IPS DF 6.9 (cell line): ENCODE results near the gene CCER1.

Source experiments
- DNase-seq: peaks from one replicate; pipeline ENCODE4 v3.0.0-alpha.2; 2013; ENCODE audit warnings: low read depth, low spot score
- H3K27ac ChIP-seq: one replicate; pipeline ENCODE4 v1.5.1; 2013; ENCODE audit warnings: low read length, control low read depth
- H3K27me3 ChIP-seq: 2 replicates; pipeline ENCODE4 v1.6.1; 2013; ENCODE audit warnings: mild to moderate bottlenecking, low read length; ENCODE audit not compliant: control insufficient read depth, insufficient read depth
- H3K36me3 ChIP-seq: 2 replicates; pipeline ENCODE4 v1.6.1; 2013; ENCODE audit warnings: low read length; ENCODE audit not compliant: control insufficient read depth, insufficient read depth
- H3K4me1 ChIP-seq: 2 replicates; pipeline ENCODE4 v1.6.1; 2013; ENCODE audit warnings: low read length; ENCODE audit not compliant: control insufficient read depth, insufficient read depth
- H3K4me3 ChIP-seq: 2 replicates; pipeline ENCODE4 v1.5.1; 2013; ENCODE audit warnings: mild to moderate bottlenecking, low read length
- H3K9me3 ChIP-seq: 2 replicates; pipeline ENCODE4 v1.6.1; 2013; ENCODE audit warnings: low read length, inconsistent platforms; ENCODE audit not compliant: control insufficient read depth, insufficient read depth
- WGBS: extraction: QIAGEN DNeasy Blood & Tissue Kit; methylation state at CpG from one replicate; pipeline ENCODE4 v1.1.7; 2013; ENCODE audit warnings: mixed read lengths, missing lambda C conversion rate; ENCODE audit not compliant: insufficient read length, insufficient coverage; 5-methylcytosine and 5-hydroxymethylcytosine counted together

CCER1 gene

DNA sequence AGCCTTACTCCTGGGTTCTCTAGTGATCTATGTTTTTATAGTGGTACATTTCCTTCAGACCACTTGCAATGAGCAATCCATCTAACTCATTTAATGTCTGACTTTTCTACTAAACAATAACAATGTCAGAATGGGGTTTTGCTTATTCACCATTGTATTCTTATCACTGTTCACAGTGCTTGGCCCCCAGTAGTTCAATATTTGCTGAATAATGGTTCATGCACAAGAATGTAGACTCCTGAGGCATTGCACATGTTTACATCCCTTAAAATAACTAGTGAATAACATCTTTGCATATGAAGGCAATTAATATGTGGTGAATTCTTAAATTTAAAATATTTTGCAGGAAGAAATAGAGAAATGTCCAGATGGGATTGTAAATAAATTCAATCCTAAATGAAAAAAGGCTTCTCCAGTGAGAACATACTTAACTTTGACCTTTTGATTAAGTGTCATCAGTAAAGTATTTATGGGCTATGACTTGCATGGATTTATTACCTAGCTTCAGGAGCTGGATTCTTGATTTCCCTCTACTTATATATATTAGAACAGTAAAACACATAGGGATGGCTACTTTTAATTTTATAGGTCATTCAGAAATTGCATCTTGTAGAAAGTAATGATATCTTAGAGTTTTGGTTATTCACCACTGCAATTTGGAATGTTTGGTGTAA lies 3.4 kb downstream of the CCER1 start:
- no peak for DNase-seq
- 0 out of 2 replicates have a peak, but pooled peaks cover 2% of the 10 kb centered on the region for H3K36me3 ChIP-seq
- no peaks in the 10 kb centered on the region for H3K27me3 ChIP-seq
- H3K27ac ChIP-seq = no peak overlapping the region
- H3K4me1 ChIP-seq = no peaks in the 10 kb centered on the region
- H3K9me3 ChIP-seq = no peaks in the 10 kb centered on the region
- no peak overlapping the region for H3K4me3 ChIP-seq

DNA sequence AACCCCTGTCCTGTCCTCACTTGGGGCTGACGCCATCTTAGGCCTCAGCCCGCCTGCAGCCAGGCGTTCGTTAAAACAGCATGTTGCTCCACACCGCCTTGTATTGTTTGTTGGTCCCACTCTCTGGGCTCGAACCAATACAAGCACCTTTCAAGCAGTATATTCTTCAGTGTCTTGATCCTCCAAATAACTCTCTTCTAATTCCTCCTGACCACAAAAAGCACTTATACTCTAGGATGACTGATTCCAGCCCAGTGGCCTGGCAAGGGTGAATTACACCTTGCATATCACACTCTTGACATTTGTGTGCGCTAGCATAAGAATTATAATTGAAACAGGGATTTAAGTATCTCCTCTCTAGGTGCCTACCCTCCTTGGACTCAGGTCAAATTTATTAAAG lies 7.1 kb downstream of the CCER1 start:
- Histone ChIP-seq H3K36me3 (no peaks in the 10 kb centered on the region), H3K27ac (no peak overlapping the region), H3K9me3 (no peaks in the 10 kb centered on the region), H3K27me3 (no peaks in the 10 kb centered on the region), H3K4me1 (no peaks in the 10 kb centered on the region), H3K4me3 (no peak overlapping the region)
- no peak for DNase-seq
- no CpG with 5 or more reads among the region's 7 CpGs for WGBS

DNA sequence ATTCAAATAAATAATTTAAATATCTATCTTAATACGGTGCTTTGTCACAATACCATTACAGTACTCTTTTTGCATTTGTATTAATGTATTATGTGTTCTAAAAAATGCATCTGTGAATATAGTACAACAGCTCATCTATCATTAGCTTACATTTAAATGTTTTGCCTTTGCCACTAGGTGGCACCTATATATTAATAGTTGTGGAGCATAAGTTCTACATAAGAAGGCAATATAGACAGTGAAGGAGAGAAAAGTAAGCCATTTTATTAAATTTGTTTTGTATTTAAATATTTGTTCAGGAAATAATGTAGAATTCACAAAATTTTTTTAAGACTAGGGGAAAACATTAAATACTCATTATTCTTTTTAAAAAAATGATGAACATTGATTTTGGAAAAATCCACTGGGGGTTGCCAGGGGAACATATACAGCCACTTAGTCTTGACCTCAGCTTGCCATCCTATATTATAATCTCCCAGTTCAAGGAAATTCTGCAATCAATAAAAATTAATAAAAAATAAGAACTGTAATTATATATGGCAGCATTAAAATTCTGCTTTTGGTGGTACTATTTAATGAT lies 9.8 kb downstream of the CCER1 start:
- DNase-seq = no peak
- Histone ChIP-seq H3K4me3 (no peak overlapping the region), H3K9me3 (no peaks in the 10 kb centered on the region), H3K27ac (no peak overlapping the region), H3K36me3 (no peaks in the 10 kb centered on the region), H3K27me3 (no peaks in the 10 kb centered on the region), H3K4me1 (no peaks in the 10 kb centered on the region)
- no CpG with 5 or more reads among the region's 1 CpG for whole genome bisulfite sequencing

DNA sequence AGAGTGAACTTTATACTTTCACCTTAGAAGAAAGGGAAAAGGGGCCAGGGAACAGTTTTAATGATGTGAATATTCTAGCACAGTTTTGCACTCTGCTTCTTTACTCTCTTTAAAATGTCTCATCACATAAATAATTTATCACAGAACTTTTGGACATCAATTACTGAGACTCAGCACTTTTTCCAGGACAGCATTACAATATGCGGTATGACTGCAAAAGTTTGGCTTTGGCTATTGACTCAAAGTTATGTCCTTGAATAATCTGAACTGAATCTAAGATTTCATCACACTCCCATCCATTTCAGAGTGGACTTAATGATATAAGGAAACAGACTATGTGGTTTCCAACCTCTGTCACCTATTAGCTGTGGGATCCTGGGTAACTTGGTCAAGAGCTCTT lies 11.7 kb downstream of the CCER1 start:
- Histone ChIP-seq H3K36me3 (no peaks in the 10 kb centered on the region), H3K4me1 (no peaks in the 10 kb centered on the region), H3K9me3 (no peaks in the 10 kb centered on the region), H3K27ac (no peak overlapping the region), H3K4me3 (no peak overlapping the region), H3K27me3 (no peaks in the 10 kb centered on the region)
- DNase-seq = no peak
- WGBS = no CpG with 5 or more reads among the region's 1 CpG

DNA sequence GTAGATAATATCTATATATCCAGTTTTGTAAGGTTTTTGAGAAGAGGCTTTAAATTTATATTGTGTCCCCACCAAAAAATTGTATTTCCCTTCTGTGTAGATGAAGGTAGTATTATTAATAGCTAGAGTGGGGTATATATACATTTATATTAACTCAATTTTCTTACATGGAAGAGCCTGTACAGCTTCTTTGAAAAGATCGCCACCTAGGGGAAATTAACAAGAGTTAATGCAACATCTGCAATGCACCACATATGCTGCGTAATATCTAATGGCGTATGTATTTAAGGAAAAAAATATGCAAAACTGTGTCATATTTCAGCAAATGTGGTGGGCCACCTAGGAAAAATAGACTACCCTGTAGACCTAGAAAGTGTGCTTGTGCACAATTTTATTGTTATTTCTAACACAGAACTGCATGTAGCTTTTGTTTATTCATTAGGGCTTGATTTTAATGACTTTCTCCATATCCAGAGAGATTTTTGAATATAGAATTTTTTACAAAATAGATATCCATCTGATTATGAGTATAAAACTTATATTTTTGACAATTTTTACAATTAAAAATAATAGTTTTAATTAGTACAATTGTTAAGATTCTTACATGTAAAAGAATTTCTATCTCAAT lies 14.0 kb downstream of the CCER1 start:
- DNase-seq = no peak
- Histone ChIP-seq H3K9me3 (no peaks in the 10 kb centered on the region), H3K4me3 (no peak overlapping the region), H3K27ac (no peak overlapping the region), H3K27me3 (no peaks in the 10 kb centered on the region), H3K4me1 (no peaks in the 10 kb centered on the region), H3K36me3 (no peaks in the 10 kb centered on the region)
- no CpG with 5 or more reads among the region's 3 CpGs for WGBS

DNA sequence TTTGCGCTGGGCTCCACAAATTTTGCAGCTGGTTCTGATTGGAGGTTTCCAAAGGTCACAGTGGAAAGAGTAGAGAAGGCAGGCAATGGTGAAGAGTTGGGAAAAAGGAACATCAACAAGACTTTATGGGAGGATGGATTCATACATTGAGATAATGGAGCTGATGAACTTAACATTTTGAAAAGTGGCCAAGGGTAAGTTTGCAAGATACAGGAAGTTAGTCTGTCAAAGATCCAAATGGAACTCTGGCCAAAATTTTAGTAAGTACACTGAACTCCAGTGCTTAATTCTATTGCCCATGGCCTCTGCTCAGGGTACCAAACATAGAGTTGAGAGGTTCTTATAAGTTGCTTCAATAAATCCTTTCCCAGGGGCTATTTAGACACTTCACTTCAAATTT lies 15.6 kb downstream of the CCER1 start:
- Histone ChIP-seq H3K9me3 (no peaks in the 10 kb centered on the region), H3K27me3 (no peaks in the 10 kb centered on the region), H3K27ac (no peak overlapping the region), H3K4me3 (no peak overlapping the region), H3K36me3 (no peaks in the 10 kb centered on the region), H3K4me1 (no peaks in the 10 kb centered on the region)
- no peak for DNase-seq
- WGBS = no CpG with 5 or more reads among the region's 1 CpG

DNA sequence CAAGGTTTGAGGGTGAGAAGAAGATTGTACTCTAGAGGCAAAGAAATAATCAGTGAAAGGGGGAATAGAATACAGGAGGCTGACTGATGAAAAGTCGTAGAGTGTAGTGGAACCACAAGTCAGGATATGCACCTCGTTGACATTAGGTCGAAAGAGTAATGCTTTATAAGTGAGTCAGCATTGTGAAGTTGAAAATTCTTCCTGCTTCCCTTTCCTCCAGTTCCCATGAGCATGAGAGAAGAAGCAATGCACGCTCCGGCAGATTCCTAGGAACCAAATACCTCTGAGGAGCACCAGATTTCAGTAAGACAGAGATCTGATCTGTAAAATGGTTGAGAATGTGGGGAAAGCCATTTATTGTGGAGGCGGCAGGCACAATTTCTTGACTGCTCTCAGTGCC lies 16.5 kb downstream of the CCER1 start:
- Histone ChIP-seq H3K36me3 (no peaks in the 10 kb centered on the region), H3K9me3 (no peaks in the 10 kb centered on the region), H3K4me3 (no peak overlapping the region), H3K27me3 (no peaks in the 10 kb centered on the region), H3K4me1 (no peaks in the 10 kb centered on the region), H3K27ac (no peak overlapping the region)
- no CpG with 5 or more reads among the region's 6 CpGs for WGBS
- no peak for DNase-seq

DNA sequence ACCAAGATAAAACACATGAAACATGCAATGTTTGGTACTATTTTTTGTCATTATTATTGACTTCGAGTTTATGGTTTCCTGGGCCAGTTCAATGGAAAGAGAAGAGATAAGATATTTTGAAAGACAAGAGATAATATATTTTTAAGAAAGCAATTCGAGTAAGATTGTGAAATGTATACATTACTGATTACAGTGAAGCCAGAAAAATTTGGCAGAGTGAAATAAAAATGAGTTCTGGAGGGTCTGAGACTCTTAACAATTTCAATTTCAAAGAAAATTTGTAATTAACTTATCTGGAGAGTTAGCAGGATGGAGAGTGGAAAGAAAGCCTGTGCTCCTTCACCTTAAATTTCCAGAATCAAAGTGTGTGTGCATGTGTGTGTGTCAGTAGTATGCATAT lies 17.3 kb downstream of the CCER1 start:
- no CpG with 5 or more reads among the region's 2 CpGs for WGBS
- H3K4me3 ChIP-seq = no peak overlapping the region
- DNase-seq = no peak
- H3K4me1 ChIP-seq = no peaks in the 10 kb centered on the region
- H3K9me3 ChIP-seq = no peaks in the 10 kb centered on the region
- H3K36me3 ChIP-seq = no peaks in the 10 kb centered on the region
- H3K27me3 ChIP-seq = no peaks in the 10 kb centered on the region
- no peak overlapping the region for H3K27ac ChIP-seq

DNA sequence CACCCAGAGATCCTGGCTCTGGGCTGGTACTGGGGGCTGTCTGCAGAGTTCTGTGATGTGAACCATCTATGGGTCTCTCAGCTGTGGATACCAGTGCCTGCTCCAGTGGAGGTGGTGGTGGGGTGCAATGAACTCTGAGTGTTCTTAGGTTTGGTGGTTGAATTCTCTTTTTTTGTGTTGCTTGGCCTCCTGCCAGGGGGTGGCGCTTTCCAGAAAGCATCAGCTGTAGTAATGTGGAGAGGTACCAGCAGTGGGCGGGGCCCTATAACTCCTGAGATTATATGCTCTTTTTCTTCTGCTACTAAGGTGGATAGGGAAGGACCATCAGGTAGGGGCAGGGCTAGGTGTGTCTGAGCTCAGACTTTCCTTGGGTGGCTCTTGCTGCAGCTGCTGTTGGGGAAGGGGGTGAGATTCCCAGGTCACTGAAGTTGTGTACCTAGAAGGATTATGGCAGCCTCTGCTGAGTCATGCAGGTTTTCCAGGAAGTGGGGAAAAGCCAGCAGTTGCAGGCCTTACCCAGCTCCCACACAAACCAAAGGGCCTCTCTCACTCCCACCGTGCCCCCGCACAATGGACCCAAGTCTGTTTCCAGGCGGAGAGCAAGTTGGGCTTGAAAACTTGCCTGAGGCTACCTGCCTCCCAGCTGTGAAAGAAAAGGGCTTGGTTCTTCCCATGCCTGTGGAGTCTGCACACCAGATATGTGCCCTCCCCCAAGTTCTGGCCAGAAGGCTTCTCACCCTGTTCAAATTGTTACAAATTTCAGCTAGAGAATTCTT lies 18.6 kb downstream of the CCER1 start:
- no peaks in the 10 kb centered on the region for H3K27me3 ChIP-seq
- no peak overlapping the region for H3K4me3 ChIP-seq
- DNase-seq = no peak
- H3K27ac ChIP-seq = no peak overlapping the region
- no peaks in the 10 kb centered on the region for H3K36me3 ChIP-seq
- H3K9me3 ChIP-seq = no peaks in the 10 kb centered on the region
- no CpG with 5 or more reads among the region's 5 CpGs for WGBS
- H3K4me1 ChIP-seq = no peaks in the 10 kb centered on the region

DNA sequence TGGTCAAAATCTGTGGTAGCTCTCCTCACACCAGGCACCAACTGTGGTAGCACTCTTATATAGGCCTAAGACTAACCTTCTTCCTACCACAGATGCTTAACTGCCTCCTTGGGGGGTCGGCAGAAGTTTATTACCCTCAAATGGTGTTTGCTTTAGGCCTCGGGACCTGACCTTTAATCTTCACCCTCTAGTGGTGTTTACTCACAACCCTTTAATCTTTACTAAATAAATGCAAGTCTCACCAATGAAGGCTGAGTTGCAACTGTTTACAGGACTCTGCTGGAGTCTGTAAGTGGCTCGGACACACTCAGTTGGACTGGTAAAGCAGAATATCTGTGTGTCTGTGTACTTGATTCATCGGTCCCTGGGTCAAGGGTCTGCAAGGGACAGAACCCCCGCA lies 29.4 kb downstream of the CCER1 start:
- Histone ChIP-seq H3K9me3 (no peaks in the 10 kb centered on the region), H3K4me1 (no peaks in the 10 kb centered on the region)
- WGBS = no CpG with 5 or more reads among the region's 5 CpGs

More for the DNA sequence above, 29.4 kb downstream of the CCER1 start:
- Histone ChIP-seq H3K27ac (no peak overlapping the region), H3K36me3 (no peaks in the 10 kb centered on the region), H3K4me3 (no peak overlapping the region), H3K27me3 (no peaks in the 10 kb centered on the region)
- no peak for DNase-seq
